ENCODE results near the gene DES. TPM values are rescaled to one million over a fixed set of nuclear protein-coding genes. Genes with fewer than 3 reads are reported as not detected.
A peak's percentile ranks its signal among the peaks of the same experiment; 100 is the strongest.

DES gene
- total RNA-seq, 4 donors from 2014 or later: 578 to 3,551 (median 1,628) TPM

- Histone ChIP-seq H3K27ac (peak overlapping the region; percentile 90 to 95), H3K4me3 (no peak overlapping the region), H3K27me3 (no peaks in the 10 kb centered on the region), H3K4me1 (peaks cover 0 to 4% of the 10 kb centered on the region in 2 donors), H3K36me3 (no peaks in the 10 kb centered on the region), H3K9me3 (no peaks in the 10 kb centered on the region)
- intact Hi-C loops (cut with DNase I; ENCODE audit: low total_unique reads): loop anchor here (5.0 kb wide), 1 partner anchor 129 kb away; no protein-coding TSS in a partner anchor
- DNase-seq: peak; percentile 74 to 84
- TF ChIP-seq CTCF (IDR thresholded peaks at IDR 0.05) (peak; percentile 82 to 93 (median 88)), POLR2A (IDR thresholded peaks at IDR 0.05) (no peak)
These were observed 15.3 kb upstream of the DES start for GRCh38 chr2:219402665-219403515.

- peaks cover 0 to 4% of the 10 kb centered on the region in 2 donors for H3K4me1 ChIP-seq
- H3K9me3 ChIP-seq: no peaks in the 10 kb centered on the region
- TF ChIP-seq POLR2A (IDR thresholded peaks at IDR 0.05) (no peak), CTCF (IDR thresholded peaks at IDR 0.05) (no peak)
- no peak overlapping the region for H3K4me3 ChIP-seq
- DNase-seq: no peak
- no peaks in the 10 kb centered on the region for H3K36me3 ChIP-seq
- H3K27ac ChIP-seq: peak overlapping the region; percentile 90 to 95
- intact Hi-C loops (cut with DNase I; ENCODE audit: low total_unique reads): loop anchor here (5.0 kb wide), 1 partner anchor 128 kb away; no protein-coding TSS in a partner anchor
- H3K27me3 ChIP-seq: no peaks in the 10 kb centered on the region
These were observed 14.3 kb upstream of the DES start for GRCh38 chr2:219403861-219404260.

DNA sequence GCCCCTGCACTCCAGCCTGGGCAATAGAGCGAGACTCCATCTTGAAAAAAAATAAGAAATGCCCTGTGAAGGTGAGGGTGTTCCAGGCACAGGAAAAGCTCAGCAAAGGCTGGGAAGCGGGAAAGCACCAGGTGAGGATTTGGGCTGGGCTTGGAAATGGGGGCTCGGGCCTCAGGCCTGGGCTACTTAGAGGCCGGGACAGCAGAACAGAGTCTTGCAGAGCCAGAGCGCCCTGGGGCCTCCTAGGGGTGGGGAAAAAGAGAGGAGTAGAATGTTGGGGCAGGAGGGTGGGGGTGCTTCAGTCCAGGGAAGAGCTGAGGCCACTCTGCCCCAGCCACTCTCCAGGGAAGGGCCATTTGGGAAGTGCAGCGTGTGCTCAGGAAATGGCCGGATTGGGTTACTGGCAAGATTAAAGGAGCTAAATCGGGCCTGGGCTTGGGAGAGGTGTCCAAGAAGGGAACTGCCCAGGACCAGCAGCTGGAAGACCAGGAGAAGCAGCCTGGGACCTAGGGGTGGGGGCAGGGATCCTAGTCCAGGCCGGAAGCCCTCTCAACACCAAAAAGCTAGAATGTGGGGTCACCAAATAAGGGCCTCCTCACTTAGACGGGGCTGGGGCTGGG is 13.8 kb upstream of the DES start:
- no peak for TF ChIP-seq CTCF (IDR thresholded peaks at IDR 0.05)
- no peak for TF ChIP-seq POLR2A (IDR thresholded peaks at IDR 0.05)
- H3K4me3 ChIP-seq: no peak overlapping the region
- no peaks in the 10 kb centered on the region for H3K36me3 ChIP-seq
- no peaks in the 10 kb centered on the region for H3K27me3 ChIP-seq
- no peak for DNase-seq
- no peaks in the 10 kb centered on the region for H3K9me3 ChIP-seq
- peaks cover 0 to 4% of the 10 kb centered on the region in 2 donors for H3K4me1 ChIP-seq
- intact Hi-C loops (cut with DNase I; ENCODE audit: low total_unique reads): loop anchor here (5.0 kb wide), 1 partner anchor 128 kb away; no protein-coding TSS in a partner anchor
- H3K27ac ChIP-seq: peak overlapping the region; percentile 90 to 95

- peaks cover 0 to 4% of the 10 kb centered on the region in 2 donors for H3K4me1 ChIP-seq
- H3K27ac ChIP-seq: peak overlapping the region; percentile 90 to 95
- H3K36me3 ChIP-seq: no peaks in the 10 kb centered on the region
- TF ChIP-seq CTCF (IDR thresholded peaks at IDR 0.05): no peak
- no peak for TF ChIP-seq POLR2A (IDR thresholded peaks at IDR 0.05)
- no peaks in the 10 kb centered on the region for H3K9me3 ChIP-seq
- intact Hi-C loops (cut with DNase I; ENCODE audit: low total_unique reads): loop anchor here (5.0 kb wide), 1 partner anchor 127 kb away; no protein-coding TSS in a partner anchor
- H3K4me3 ChIP-seq: no peak overlapping the region
- no peak for DNase-seq
- no peaks in the 10 kb centered on the region for H3K27me3 ChIP-seq
These were observed 13.2 kb upstream of the DES start for GRCh38 chr2:219404954-219405353.

DNA sequence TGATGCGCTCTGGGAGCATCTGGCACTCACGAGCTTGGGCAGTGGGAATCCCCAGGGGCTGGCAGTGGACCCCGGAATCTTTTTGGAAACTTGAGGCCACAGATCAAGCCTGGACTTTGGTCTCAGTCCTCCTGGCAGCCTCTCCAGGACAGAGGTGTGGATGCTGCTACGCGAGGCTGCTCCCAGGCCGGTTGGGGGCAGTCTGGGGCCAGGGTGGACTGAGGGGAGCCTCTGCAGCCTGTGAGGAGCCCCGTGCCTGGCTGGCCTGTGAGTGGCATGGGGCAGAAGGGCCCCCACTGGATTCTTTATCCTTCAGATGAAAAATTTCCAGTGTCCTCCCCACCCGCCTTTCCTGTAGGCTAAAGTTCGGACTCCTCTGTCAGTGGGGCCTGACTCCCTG is 12.7 kb upstream of the DES start:
- H3K4me1 ChIP-seq: peaks cover 0 to 4% of the 10 kb centered on the region in 2 donors
- H3K4me3 ChIP-seq: no peak overlapping the region
- H3K36me3 ChIP-seq: no peaks in the 10 kb centered on the region
- H3K9me3 ChIP-seq: no peaks in the 10 kb centered on the region
- H3K27me3 ChIP-seq: no peaks in the 10 kb centered on the region
- DNase-seq: peak in 1 of 2 donors; percentile 81
- TF ChIP-seq POLR2A (IDR thresholded peaks at IDR 0.05) (no peak), CTCF (IDR thresholded peaks at IDR 0.05) (peak; percentile 34 to 54 (median 50))
- intact Hi-C loops (cut with DNase I; ENCODE audit: low total_unique reads): no loop called here
- H3K27ac ChIP-seq: peak overlapping the region; percentile 90 to 95

Data from uterus (tissue), 4 donors.